NCI-H1930 (cell line): ENCODE data around the gene ULBP2.
"Not testable (repeated sequence)": the region's sequence is repeated elsewhere in the genome, so short reads cannot be mapped to it uniquely, and the experiment has no call there.

Experiments
- DNase-seq, 2 experiments: peaks; one replicate each; lab custom pipeline; 2025; lab: John Stamatoyannopoulos, UW

The ULBP2 gene

GRCh38 chr6:149967999-149968398 is 26.2 kb downstream of the ULBP2 start:
- DNase-seq, result not testable (repeated sequence)

GRCh38 chr6:149968909-149969308 is 27.1 kb downstream of the ULBP2 start:
- not testable (repeated sequence) for DNase-seq

DNA sequence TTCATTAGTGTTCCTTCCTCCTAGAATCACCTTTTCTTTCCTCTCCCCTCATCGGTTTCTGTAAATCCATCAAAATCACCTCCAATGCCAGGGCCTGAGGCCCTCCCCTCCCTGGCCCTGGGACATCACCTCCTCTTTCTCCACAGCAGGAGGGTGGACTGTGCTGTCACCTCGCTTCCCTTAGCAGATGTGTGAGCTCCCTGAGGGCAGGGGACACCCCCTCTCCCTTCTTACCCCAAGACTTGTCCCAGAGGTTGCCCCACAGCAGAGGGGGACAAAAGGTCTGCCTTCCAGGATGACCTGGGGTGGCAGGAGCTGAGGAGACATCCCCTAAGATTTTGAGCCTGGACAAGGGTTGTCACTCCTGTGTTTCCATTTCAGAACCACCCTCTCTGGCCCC is 27.8 kb downstream of the ULBP2 start:
- no peak for DNase-seq

- not testable (repeated sequence) for DNase-seq
Measured at GRCh38 chr6:149974394-149974793, 32.6 kb downstream of the ULBP2 start.

GRCh38 chr6:149974825-149975224 is 33.0 kb downstream of the ULBP2 start:
- no peak for DNase-seq

DNA sequence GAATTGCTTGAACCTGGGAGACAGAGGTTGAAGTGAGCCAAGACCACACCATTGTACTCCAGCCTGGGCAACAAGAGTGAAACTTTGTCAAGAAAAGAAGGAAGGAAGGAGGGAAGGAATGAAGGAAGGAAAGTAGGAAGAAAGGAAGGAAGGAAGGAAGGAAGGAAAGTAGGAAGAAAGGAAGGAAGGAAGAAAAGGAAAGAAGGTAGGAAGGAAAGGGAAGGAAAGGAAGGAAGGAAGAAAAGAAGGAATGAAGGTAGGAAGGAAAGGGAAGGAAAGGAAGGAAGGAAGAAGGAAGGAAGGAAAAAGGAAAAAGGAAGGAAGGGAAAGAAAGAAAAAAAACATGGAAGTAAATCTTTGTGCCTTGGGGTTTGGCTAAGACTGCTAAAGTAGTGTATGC is 33.6 kb downstream of the ULBP2 start:
- no peak for DNase-seq

DNA sequence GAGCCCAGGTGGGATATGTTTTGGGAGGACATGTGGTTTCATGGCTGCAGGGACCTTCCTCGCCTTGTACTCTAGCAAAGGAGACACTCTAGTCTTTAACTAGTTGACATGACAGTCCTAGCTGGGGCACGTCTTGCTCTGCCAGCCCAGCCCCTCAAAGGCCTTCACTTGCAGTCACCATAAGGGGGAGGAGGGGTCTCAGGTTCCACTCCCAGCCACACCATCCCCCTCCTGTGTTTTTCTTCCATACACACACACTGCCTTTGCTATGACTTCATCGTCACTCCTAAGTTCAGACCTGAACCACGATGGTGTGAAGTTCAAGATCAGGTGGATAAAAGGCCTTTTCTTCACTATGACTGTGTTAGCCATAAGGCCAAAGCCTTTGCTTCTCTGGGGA is 35.4 kb downstream of the ULBP2 start:
- no peak for DNase-seq

DNA sequence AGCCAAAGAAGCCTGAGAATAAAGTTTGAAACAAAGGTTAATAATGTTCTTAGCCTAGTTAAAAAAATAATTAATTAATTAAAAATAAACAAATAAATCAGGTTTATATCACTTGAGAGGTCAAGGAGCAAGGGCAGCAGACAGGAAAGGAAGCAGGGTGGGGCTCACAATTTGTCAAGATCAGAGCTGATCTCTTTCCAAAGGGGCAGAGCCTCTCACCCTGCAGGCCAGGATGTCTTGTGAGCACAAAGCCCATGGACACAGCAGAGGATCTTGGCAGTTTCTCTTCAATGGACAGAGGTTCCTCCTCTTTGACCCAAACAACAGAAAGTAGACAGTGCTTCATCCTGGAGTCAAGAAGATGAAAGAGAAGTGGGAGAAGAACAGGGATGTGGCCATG is 36.8 kb downstream of the ULBP2 start:
- no peak for DNase-seq

DNA sequence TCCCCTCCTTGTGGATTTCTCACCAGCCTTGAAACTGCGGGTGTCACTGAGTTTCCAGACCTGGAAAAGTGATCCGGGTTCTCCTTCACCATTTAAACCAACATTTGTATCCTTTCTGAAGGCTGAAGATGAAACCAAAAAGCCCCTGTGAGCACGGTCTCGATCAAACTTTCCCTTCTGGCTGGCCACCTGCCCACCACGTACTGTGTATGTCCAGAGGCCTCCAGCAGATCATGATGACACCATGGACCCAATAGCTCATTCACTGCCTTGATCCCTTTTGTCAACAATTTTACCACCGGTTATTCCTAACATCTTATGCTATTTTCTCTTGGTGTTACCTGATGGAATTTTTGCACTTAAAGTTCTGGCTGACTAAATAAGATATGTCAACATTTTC is 37.5 kb downstream of the ULBP2 start:
- no peak for DNase-seq

- no peak for DNase-seq
Measured at GRCh38 chr6:149983145-149983544, 41.3 kb downstream of the ULBP2 start.

GRCh38 chr6:149984773-149985172 is 43.0 kb downstream of the ULBP2 start:
- no peak for DNase-seq

DNA sequence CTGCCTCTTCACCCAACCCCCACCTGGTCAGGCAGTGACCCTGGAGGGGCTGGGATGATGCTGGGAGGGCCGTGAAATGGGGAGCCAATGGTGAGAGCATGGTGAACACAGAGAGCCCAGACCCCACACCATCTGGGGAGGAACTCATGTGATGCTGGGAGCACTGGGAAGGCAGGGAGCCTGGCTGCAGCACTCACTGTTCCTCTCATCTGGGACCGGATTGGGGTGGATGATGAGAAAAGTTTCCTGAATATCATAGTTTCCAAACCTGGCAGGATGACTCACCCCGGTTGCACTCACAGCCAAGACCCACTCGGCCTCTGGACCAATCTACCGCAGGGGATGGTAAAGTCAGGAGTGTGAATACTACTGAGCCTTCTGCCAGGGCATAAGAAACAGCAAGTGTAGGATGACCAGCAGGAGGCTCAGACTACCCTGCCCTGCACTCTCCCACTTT is 43.7 kb downstream of the ULBP2 start:
- DNase-seq, result no peak

GRCh38 chr6:149987602-149988107 is 45.8 kb downstream of the ULBP2 start:
- no peak for DNase-seq

GRCh38 chr6:149988550-149989346 is 46.9 kb downstream of the ULBP2 start:
- DNase-seq, result no peak

- DNase-seq, result no peak
Measured at GRCh38 chr6:149990212-149990660, 48.4 kb downstream of the ULBP2 start.

- DNase-seq, result no peak
Measured at GRCh38 chr6:149990661-149991471, 49.1 kb downstream of the ULBP2 start.

GRCh38 chr6:149991472-149991795 is 49.6 kb downstream of the ULBP2 start:
- DNase-seq, result not testable (repeated sequence)

DNA sequence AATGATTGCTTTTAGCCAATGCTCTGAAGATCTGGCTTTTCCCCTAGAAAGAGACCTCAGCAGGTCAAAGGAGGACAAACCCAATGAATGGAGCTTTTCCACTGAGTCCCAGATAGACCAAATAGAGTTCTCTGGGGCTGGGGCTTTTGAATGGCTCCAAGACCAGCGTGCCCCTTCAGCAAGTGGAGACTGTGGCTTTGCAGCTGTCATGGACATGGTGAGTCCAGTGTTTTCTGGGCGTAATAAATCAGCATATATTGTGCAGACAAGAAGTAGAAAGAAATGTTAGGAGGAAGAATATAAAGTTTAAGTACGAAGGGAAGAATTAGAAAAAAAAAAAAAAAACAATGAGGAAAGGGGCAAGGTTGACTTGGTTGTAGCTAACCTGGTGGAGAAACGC is 50.0 kb downstream of the ULBP2 start:
- no peak for DNase-seq

DNA sequence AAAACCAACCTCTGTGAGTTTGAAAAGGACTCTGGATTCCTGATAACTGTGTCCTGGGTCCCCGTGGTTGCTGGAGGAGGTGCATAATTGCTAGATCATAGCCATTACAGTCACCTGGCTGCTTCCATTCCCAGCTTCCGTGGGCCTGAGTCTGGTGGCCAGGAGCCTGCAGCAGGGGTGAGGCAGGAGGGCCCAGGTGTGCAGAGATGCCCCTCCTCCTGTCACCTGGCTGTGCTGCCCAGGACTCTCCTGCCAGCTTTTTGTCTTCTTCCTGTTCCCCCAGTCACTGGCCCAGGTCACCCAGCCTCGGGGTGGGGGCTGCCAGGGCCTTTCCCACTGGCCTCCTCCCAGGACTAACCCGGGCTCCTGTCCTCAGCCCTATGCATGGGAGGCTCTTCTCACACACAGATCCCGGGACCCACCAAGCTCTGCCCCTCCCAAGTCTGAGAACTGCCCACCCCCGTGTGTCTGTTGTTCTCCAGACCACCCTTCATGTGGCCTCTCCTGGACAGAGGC is 53.5 kb downstream of the ULBP2 start:
- no peak for DNase-seq

DNA sequence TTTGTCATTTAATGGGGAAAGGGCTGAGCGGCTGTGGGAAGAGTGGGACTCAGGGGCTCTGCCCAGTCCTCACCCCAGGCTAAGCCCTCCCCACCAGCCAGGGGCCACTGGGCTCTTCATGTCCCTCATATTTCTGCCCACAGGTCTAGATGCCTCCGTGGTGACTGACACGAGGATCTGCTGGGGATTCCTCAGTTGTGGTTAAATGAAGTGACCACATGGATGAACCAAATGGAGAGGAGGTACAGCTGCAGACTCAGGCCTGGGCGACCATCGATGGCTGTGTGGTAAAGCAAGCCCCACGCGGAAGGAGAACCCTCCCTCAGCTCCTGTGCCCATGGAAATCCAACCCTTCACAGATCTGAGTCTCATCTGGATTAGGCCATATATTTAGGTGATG is 54.2 kb downstream of the ULBP2 start:
- no peak for DNase-seq
